Gastrocnemius medialis (tissue), 4 donors: ENCODE measurements around the gene SERPINB6. TPM values are rescaled to one million over a fixed set of nuclear protein-coding genes. Genes with fewer than 3 reads are reported as not detected.
"Not testable (repeated sequence)": the region's sequence is repeated elsewhere in the genome, so short reads cannot be mapped to it uniquely, and the experiment has no call there.

Experiments
- ATAC-seq, 2 donors: fragments of 150-250 bp; one replicate each; pipeline ENCODE4 v1.9.1; 2016
- DNase-seq, 2 donors: peaks; one replicate each; pipeline ENCODE4 v3.0.0-alpha.2; 2019
- H3K27ac ChIP-seq, 4 donors: fragments of 200-600 bp; sonication (generic); 1 replicate in 1 of 4; 2 replicates in 3 of 4; pipeline ENCODE4 v1.5.1; 2016 to 2018; ENCODE audit warnings: mild to moderate bottlenecking in 2 of 4, moderate library complexity in 1 of 4
- H3K27me3 ChIP-seq, 3 donors: fragments of 200-600 bp; sonication (generic) in 2 of 3; 1 replicate in 1 of 3; 2 replicates in 2 of 3; pipeline versions ENCODE4 v1.5.1 to v1.6.0; 2016 to 2019; ENCODE audit warnings: mild to moderate bottlenecking in 1 of 3, moderate library complexity in 1 of 3
- H3K36me3 ChIP-seq, 2 donors: fragments of 200-600 bp; sonication (generic) in 1 of 2; one replicate each; pipeline ENCODE4 v1.5.1; 2017 to 2018
- H3K4me1 ChIP-seq, 2 donors: fragments of 200-600 bp; sonication (generic) in 1 of 2; one replicate each; pipeline ENCODE4 v1.5.1; 2016 to 2017; ENCODE audit warnings: mild to moderate bottlenecking in 2 of 2
- H3K4me3 ChIP-seq, 4 donors: fragments of 200-600 bp; sonication (generic) in 3 of 4; 1 replicate in 1 of 4; 2 replicates in 3 of 4; pipeline ENCODE4 v1.5.1; 2016 to 2019; ENCODE audit warnings: mild to moderate bottlenecking in 2 of 4
- H3K9me3 ChIP-seq, 3 donors: fragments of 200-600 bp; sonication (generic) in 2 of 3; 1 replicate in 1 of 3; 2 replicates in 2 of 3; pipeline ENCODE4 v1.5.1; 2016 to 2019
- POLR2A ChIP-seq, 2 donors: fragments of 450-650 bp; IDR thresholded peaks; one replicate each; pipeline ENCODE4 v1.6.1; 2017; ENCODE audit warnings: antibody characterized with exemption in 2 of 2, mild to moderate bottlenecking in 2 of 2, moderate library complexity in 2 of 2
- in situ Hi-C, 4 donors: fragments of 200-750 bp; cut with MboI; loops; one replicate each; pipeline versions ENCODE4 v1.15.0 to v1.8.0; 2017; ENCODE audit warnings: low sequenced_read_pairs in 4 of 4
- intact Hi-C: fragments of 100-400 bp; cut with DNase I; formaldehyde crosslinking; loops from one replicate; pipeline ENCODE4 v1.15.1; 2023; ENCODE audit warnings: low total_unique reads
- total RNA-seq, 4 donors: library from RNA; depleted of rRNA; stranded (reverse); fragments of >200 nt; gene quantifications; one replicate each; pipeline versions ENCODE4 v1.1.0 to v1.2.3, GENCODE V29; 2016
- TF ChIP-seq, protein P1 (sequence below), 5 experiments: fragments of 450-650 bp in 3 of 5; fragments of 200-600 bp in 2 of 5; sonication (generic) in 2 of 5; IDR thresholded peaks in 4 of 5; conservative IDR thresholded peaks in 1 of 5; 1 replicate in 4 of 5; 2 replicates in 1 of 5; pipeline ENCODE4 v1.5.1; 2016 to 2019; ENCODE audit warnings: antibody characterized with exemption in 5 of 5, mild to moderate bottlenecking in 3 of 5, moderate library complexity in 3 of 5

SERPINB6 gene
- total RNA-seq, 4 donors from 2014 or later = 114 to 260 (median 189) TPM

DNA sequence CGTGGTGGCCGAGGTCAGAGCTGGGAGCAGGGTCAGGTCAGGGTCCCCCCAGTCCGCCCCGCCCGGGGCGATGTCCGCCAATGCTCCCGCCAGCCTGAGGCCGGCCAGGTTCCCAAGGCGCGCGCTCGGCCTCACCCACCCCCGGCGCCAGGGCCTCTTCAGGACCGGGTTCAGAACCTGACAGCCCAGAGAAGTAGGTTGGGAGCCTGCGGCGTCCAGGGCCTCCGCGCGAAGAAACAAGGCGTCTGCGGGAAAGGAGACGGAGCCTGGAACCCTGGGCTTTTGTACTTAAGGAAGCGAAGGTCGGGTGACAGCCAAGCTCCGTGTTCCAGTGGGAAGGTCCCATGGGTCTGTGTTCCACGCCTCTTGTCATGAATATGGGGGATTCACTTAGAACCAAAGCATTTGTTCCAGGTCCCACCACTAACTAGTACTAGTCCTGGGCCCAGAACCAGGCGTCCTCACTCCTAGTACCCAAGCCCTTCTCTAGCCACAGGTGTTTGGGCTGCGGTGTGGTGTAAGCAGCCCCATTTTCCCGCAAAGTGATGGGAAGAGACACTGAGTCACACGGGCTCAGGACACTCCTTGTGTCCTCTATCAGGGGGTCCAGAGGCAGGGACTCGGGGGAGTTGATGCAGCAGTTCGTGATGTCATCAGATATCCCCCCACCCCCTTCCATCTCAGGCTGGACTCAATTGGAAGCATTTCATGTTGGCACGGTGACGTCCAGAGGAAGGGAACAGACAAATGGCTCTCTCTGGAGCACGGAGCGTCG is 67.8 kb downstream of the SERPINB6 start:
- H3K4me1 ChIP-seq = peaks cover 5 to 12% of the 10 kb centered on the region in 2 donors
- peak overlapping the region; percentile 65 to 78 (median 68) for H3K4me3 ChIP-seq
- in situ Hi-C loops, H3K9me3 ChIP-seq, H3K36me3 ChIP-seq, DNase-seq, H3K27me3 ChIP-seq: not testable (repeated sequence)
- ATAC-seq = peak; percentile 42 to 49
- intact Hi-C loops = loop anchor here (2.0 kb wide), 1 partner anchor 57 kb away; no protein-coding TSS in a partner anchor
- H3K27ac ChIP-seq = peak overlapping the region; percentile 80 to 82 (median 82)

DNA sequence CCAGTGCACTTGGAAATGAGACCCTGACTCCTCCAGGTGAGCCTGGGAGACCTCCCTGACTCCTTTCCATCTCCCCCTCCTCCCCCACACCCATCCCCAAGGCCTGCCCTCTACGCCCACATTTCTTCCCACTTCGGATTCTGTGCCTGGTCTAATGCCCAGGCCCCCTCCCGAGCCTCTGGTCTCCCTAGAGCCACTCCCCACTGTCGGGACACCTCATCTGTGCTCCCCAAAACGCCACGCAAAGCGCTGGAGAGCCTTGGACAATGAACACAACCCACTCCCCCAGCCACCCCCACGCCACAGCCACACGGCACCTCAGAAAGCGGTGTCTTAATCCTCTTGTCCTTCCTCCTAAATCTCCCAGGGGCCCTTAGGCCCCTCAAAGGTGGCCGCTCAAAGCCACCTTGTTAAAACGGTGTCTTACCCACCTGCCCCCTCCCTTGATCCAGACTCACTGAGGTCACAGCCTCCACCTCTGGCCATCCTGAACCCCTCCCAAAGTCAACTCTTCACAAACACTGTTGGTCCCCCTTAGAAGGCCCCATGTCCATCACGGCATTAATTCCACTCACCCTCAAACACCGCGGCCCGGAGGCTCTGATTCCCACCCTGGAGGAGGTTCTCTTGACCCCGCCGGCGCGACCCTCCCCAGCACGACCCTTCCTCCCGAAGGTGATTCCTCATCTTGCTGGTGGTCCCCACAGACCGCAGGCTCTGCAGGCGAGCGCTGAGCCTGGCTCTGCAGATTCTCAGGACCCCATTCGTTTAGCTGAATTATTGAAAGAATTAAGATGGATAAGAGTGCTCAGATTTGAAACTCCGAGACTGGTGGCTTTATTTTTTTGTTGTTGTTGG is 69.5 kb downstream of the SERPINB6 start:
- H3K9me3 ChIP-seq, in situ Hi-C loops, H3K36me3 ChIP-seq, DNase-seq, ATAC-seq, H3K27me3 ChIP-seq: not testable (repeated sequence)
- peaks cover 5 to 12% of the 10 kb centered on the region in 2 donors for H3K4me1 ChIP-seq
- intact Hi-C loops = loop anchor here (2.0 kb wide), 1 partner anchor 55 kb away; no protein-coding TSS in a partner anchor
- H3K4me3 ChIP-seq = peak overlapping the region; percentile 65 to 78 (median 68)
- H3K27ac ChIP-seq = peak overlapping the region; percentile 80 to 82 (median 82)

DNA sequence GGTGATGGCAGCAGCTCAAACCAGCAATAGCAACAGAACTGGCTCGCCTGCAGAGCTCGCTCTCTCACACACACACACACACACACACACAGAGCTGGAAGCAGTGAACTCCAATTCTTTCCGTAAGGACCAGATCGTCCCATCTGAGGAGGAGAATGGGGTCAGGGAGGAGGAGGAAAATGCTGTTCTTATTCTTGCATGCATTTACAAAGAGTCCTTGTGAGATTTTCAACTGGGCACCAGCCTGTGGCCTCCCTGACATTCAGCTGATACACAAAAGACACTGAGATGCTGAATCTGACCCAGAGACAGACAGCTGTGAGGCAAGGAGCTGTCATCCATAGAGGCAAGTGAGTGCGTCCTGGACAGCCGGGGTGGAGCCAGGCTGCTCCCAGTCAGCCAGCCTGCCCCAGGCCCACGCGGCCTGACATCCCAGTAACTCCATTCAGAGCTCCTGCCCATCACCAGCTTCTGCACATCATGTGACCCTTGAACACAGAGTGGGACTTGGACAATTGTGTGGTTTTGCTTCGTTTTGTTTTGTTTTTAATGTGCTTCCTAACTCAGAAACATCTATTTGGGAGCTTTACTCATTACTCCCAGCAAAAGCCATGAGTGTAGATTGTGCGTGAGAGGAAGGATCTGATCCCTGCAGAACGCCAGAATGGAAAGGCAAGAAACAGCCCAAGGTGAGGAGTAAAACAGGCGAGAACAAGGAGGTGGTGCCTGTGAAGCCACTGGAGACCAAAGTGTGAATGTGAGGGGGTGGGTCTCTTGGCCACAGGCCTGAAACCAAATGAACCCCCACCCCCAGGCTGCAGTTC is 70.3 kb downstream of the SERPINB6 start:
- Histone ChIP-seq H3K27me3 (peaks cover 0 to 6% (median 0%) of the 10 kb centered on the region in 3 donors), H3K27ac (peak overlapping the region in 1 of 4 donors; percentile 4), H3K4me3 (peak overlapping the region in 1 of 4 donors; percentile 69), H3K36me3 (peaks cover 0 to 1% of the 10 kb centered on the region in 2 donors), H3K9me3 (no peaks in the 10 kb centered on the region), H3K4me1 (peaks cover 5 to 12% of the 10 kb centered on the region in 2 donors)
- intact Hi-C loops (no loop called here), in situ Hi-C loops (no loop called here)
- no peak for DNase-seq
- no peak for TF ChIP-seq POLR2A (IDR thresholded peaks at IDR 0.05)
- TF ChIP-seq, protein P1, sequence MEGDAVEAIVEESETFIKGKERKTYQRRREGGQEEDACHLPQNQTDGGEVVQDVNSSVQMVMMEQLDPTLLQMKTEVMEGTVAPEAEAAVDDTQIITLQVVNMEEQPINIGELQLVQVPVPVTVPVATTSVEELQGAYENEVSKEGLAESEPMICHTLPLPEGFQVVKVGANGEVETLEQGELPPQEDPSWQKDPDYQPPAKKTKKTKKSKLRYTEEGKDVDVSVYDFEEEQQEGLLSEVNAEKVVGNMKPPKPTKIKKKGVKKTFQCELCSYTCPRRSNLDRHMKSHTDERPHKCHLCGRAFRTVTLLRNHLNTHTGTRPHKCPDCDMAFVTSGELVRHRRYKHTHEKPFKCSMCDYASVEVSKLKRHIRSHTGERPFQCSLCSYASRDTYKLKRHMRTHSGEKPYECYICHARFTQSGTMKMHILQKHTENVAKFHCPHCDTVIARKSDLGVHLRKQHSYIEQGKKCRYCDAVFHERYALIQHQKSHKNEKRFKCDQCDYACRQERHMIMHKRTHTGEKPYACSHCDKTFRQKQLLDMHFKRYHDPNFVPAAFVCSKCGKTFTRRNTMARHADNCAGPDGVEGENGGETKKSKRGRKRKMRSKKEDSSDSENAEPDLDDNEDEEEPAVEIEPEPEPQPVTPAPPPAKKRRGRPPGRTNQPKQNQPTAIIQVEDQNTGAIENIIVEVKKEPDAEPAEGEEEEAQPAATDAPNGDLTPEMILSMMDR (IDR thresholded peaks at IDR 0.05 in 4 of 5, conservative IDR thresholded peaks at IDR 0.05 in 1 of 5) = no peak
- no peak for ATAC-seq

GRCh38 chr6:2900221-2900807 is 71.1 kb downstream of the SERPINB6 start:
- Histone ChIP-seq H3K4me3 (no peak overlapping the region), H3K4me1 (peaks cover 5 to 12% of the 10 kb centered on the region in 2 donors), H3K9me3 (no peaks in the 10 kb centered on the region), H3K27ac (no peak overlapping the region), H3K36me3 (peaks cover 0 to 8% of the 10 kb centered on the region in 2 donors), H3K27me3 (peaks cover 0 to 6% (median 0%) of the 10 kb centered on the region in 3 donors)
- intact Hi-C loops (no loop called here), in situ Hi-C loops (no loop called here)
- ATAC-seq = no peak
- DNase-seq = no peak
- TF ChIP-seq, protein P1 (IDR thresholded peaks at IDR 0.05 in 4 of 5, conservative IDR thresholded peaks at IDR 0.05 in 1 of 5) = no peak
- TF ChIP-seq POLR2A (IDR thresholded peaks at IDR 0.05) = no peak

- ATAC-seq = no peak
- in situ Hi-C loops = no loop called here
- peaks cover 5 to 12% of the 10 kb centered on the region in 2 donors for H3K4me1 ChIP-seq
Observed at GRCh38 chr6:2899596-2899995, 71.8 kb downstream of the SERPINB6 start.

More at GRCh38 chr6:2899596-2899995, 71.8 kb downstream of the SERPINB6 start:
- Histone ChIP-seq H3K27ac (no peak overlapping the region), H3K4me3 (no peak overlapping the region), H3K36me3 (peaks cover 0 to 15% of the 10 kb centered on the region in 2 donors), H3K9me3 (no peaks in the 10 kb centered on the region), H3K27me3 (peaks cover 0 to 6% (median 0%) of the 10 kb centered on the region in 3 donors)
- intact Hi-C loops = no loop called here
- no peak for DNase-seq
- TF ChIP-seq POLR2A (IDR thresholded peaks at IDR 0.05) = no peak
- TF ChIP-seq, protein P1 (IDR thresholded peaks at IDR 0.05 in 4 of 5, conservative IDR thresholded peaks at IDR 0.05 in 1 of 5) = no peak
